H7 (cell line): ENCODE measurements around the gene ORM1. TPM values are rescaled to one million over a fixed set of nuclear protein-coding genes. Genes with fewer than 3 reads are reported as not detected.

Source experiments
- DNase-seq: peaks from one replicate; pipeline ENCODE4 v3.0.0; 2012
- H3K27me3 ChIP-seq: 2 replicates; pipeline ENCODE4 v1.6.0; 2011; ENCODE audit warnings: mild to moderate bottlenecking, low read length; ENCODE audit not compliant: control insufficient read depth, insufficient read depth
- H3K36me3 ChIP-seq: replicated peaks from 2 replicates; pipeline ENCODE4 v1.5.1; 2011; ENCODE audit warnings: low read length; ENCODE audit not compliant: control insufficient read depth, insufficient read depth
- H3K4me3 ChIP-seq: 2 replicates; pipeline ENCODE4 v1.5.1; 2011; ENCODE audit warnings: low read depth, mild to moderate bottlenecking, control low read depth, low read length, moderate library complexity; ENCODE audit not compliant: insufficient read depth
- total RNA-seq: library from RNA; depleted of rRNA; stranded (reverse); fragments of >200 nt; shearing (Covaris generic); gene quantifications from 2 replicates; pipeline ENCODE4 v1.2.3, GENCODE V29; 2014

ORM1 gene
- total RNA-seq, 1 experiment from 2014 or later = not detected

DNA sequence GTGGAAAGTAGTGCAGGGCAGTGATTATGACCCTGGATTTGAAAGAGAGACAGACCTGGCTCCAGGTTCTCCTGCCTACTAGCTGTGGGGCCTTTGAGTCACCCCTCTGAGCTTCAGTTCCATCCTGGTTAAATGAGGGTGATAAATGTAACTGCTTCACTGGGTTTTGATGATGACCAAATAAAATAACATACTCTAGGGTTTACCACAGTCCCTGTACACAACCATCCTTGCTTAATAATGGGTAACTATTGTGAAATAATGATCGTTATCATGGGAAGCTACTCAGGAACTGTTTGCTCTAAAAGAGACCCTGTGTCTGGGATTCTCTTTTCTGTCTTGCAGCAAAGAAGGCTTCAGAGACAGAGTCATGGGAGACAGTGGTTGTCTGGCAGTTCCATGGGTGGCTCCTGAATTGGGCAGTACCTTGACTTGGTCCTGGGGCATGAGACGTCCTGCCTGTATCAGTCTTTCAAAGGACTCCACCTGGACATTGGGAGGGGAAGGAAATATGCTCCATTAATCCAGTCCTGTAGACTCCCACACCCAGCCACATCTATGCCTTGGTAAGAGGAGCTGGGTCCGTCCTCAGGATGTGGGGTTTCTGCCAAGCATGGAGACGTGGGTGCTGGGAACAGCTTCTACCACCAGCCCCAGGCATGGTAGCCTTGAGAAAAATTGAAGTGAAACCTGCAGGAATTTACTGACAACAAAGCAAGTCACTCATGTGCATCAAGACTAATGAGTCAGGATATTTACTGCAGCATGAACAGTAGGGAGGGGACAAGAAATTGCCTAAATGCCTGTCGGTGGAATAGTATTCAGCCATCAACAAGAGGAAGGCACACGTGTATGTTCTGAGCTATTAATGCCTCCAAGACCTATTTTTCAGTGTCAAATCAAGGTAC lies 41.5 kb downstream of the ORM1 start:
- Histone ChIP-seq H3K36me3 (peaks cover 12% of the 10 kb centered on the region), H3K4me3 (no peak overlapping the region), H3K27me3 (no peaks in the 10 kb centered on the region)
- no peak for DNase-seq

DNA sequence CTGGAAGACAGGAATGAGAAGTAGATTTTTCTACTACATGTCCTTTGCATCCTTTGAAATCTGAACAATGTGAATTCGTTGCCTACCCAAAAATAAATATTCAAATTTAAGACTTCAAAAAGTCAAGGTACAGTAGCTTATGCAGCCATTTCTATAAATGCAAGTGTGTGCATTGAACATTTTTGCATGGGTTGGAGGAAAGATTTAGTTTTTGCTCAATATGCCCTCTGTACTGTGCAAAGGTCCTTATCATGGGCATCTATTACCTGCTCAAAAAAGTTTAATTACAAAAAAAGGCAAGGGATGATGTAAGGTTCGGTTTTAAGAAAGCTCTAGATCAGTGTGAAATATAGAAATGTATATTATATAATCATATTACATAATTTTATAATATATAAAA lies 42.3 kb downstream of the ORM1 start:
- Histone ChIP-seq H3K27me3 (no peaks in the 10 kb centered on the region), H3K36me3 (peaks cover 11% of the 10 kb centered on the region), H3K4me3 (no peak overlapping the region)
- DNase-seq = no peak

DNA sequence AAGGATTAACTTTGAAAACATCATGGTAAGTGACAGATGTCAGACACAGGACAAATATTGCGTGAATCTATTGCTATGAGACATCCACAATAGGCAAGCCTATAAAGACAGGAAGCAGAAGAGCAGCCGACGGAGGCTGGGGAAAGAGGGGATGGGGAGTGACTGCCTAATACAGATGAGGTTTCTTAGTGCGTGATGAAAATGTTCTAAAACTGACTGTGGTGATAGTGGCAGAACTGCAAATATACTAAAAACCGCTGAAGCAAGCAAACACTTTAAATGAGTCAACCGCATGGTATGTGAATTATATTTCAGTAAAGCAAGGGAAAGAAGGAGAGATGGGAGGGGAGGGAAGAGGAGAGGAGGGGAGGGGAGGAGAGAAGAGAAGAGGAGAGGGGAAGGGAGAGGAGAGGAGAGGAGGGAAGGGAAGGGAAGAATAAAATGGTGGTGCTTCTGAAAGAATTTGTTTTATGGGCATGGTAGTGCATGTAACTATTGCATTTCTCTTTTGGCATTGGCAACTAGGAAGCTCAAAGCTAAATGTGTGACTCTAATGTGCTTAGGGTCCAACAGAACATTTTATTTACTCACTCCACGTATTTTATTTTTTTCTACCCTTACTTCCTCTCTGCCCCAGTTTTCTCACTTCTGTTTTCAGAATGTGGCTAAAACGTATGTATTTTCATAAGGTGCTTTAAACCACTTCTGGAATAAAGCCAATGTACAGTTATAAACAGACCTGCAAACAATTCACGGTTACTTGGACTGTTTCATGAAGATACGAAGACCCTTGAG lies 43.6 kb downstream of the ORM1 start:
- Histone ChIP-seq H3K4me3 (no peak overlapping the region), H3K36me3 (peaks cover 10% of the 10 kb centered on the region), H3K27me3 (no peaks in the 10 kb centered on the region)
- no peak for DNase-seq

DNA sequence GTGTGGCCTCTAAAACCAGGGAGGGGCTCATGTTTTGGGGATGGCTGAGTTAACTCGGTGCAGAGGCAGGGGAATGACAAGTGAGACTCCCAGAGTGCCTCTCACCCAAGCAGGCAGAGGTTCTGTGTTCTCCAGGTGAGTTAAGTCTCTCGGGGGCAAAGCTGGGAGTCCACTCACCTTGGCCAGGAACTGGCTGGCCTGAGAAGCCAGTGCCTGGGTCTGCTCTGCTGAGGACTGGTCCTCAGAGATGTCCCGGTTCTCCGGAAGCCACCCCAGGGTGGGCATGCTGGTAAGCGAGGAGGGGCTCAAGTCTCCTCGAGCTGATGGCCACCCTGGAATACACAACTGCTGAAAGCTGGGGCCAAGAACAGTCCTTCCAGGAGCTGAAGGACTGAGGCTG lies 44.5 kb downstream of the ORM1 start:
- H3K36me3 ChIP-seq = peaks cover 8% of the 10 kb centered on the region
- H3K4me3 ChIP-seq = no peak overlapping the region
- no peaks in the 10 kb centered on the region for H3K27me3 ChIP-seq
- no peak for DNase-seq

DNA sequence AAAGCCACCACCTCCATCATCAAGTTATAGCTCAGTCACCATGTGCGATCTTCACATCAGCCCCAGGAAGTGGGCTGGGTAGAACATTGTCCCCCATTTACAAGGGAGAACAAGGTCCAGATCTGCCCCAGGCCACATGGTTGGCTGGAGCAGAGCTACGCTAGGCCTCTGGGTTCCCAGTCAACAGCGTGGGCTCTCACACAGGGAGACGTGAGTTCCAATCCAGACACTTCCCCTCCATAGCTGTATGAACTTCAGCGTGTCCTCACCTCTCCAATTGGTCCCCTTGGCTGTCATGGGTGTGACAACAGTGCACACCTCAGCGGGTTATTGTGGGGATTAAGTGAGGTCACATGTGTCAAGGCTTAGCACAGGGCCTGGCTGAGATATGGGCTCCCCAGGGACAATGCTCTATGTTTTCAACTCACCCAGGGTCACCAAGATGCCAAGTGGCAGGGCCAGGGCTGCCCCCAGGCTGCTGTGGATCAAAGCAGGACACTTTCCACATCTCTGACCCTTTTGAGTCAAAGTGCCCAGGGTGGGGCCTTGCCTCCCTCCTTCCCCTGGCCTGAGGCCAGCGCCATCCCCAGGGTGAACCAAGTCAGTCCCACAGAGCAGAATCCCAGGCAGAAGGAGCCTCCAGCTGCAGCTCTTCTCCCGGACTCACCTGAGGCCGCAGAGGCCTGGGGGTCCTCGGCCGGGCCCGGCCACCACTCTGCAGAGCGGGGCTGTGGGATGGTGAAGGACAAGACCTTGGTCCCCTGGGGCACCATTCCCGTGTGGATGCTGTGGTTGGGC lies 45.1 kb downstream of the ORM1 start:
- Histone ChIP-seq H3K4me3 (no peak overlapping the region), H3K36me3 (peaks cover 8% of the 10 kb centered on the region), H3K27me3 (no peaks in the 10 kb centered on the region)
- no peak for DNase-seq

DNA sequence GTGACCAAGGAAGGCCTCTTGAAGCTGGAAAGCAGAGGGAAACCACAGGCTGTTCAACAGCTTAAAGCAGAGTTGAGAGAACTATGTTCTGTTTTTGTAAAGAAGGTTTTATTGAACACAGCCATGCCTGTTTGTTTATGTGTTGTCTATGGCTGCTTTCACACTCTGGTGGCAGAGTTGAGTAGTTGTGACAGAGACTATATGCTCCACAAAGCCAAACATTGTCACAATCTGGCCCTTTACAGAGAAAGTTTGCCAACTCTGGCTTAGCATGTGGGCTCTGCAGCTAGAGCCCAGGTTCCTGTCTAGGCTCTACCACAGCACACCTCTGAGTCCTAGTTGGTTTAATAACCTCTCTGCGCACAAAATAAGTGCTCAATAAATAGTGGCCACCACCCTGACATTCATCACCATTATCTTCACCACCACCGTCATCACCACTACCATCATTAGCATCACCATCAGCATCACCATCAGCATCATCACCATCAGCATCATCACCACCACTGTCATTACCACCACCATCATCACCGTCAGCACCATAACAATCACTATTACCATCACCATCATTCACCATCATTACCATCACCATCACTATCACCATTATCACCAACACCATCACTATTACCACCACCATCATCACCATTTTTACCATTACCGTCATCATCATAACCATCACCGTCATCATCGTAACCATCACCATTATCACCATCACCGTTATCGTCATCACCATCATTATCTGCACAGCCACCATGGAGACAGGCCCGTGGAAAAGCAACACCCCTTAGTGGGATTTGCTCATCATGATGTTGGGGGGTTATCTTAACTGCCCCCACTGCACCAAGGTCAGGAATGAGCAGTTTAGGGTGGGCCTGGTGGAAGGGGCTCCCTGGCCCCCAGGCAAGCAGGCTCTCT lies 46.6 kb downstream of the ORM1 start:
- H3K4me3 ChIP-seq = no peak overlapping the region
- peaks cover 7% of the 10 kb centered on the region for H3K36me3 ChIP-seq
- H3K27me3 ChIP-seq = no peaks in the 10 kb centered on the region
- no peak for DNase-seq

DNA sequence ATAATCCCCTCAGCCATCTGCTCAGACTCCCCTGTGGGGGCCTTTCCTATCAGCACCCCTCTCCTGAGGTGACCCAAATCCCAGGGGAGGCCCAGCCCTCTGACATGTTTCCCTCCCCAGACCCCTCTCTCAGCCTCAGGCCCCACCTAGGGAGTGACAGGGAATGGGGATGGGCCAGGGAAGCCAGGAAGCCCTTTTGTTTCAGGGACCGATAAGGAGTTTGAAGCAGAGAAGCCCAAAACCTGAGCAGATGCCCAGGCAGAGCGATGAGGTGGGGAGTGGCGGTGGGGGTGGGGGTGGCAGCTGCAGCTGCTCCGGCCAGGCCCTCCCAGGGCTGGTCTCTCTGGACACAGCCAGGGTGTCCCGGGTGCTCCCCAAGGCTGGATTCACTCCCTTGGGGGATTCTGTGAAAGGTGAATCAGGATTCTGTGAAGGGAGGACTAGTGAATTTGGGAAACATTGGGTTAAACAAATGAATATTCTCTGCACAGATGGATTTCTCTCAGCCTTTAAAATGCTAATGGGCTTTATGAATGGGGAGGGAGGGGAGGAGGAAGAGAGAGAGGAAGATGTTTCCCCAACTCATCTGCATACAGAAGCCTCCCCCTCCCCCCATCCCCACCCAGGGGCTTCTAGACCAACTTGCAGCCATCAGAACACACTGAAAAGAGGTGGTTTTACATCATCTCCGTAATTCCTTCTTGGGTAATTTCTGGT lies 47.5 kb downstream of the ORM1 start:
- no peaks in the 10 kb centered on the region for H3K27me3 ChIP-seq
- no peak overlapping the region for H3K4me3 ChIP-seq
- H3K36me3 ChIP-seq = peaks cover 6% of the 10 kb centered on the region
- DNase-seq = peak; percentile 90

DNA sequence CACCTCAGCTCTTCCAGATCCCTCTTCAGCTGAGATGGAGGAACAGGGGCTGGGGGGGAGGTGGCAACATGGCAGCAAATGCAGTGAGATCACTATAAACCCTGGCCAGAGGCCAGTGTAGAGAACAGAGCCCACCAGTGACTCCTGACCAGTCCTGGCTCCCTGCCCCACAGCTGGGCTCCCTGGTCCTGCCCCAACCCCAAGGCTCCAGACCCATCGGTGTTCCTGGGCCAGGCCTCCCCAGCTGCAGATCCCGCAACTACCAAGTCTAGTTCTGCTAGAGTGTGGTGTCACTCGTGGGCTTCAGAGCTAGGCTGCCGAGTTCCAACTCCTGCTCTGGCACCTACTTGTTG lies 48.0 kb downstream of the ORM1 start:
- Histone ChIP-seq H3K27me3 (no peaks in the 10 kb centered on the region), H3K36me3 (peaks cover 6% of the 10 kb centered on the region), H3K4me3 (no peak overlapping the region)
- no peak for DNase-seq

DNA sequence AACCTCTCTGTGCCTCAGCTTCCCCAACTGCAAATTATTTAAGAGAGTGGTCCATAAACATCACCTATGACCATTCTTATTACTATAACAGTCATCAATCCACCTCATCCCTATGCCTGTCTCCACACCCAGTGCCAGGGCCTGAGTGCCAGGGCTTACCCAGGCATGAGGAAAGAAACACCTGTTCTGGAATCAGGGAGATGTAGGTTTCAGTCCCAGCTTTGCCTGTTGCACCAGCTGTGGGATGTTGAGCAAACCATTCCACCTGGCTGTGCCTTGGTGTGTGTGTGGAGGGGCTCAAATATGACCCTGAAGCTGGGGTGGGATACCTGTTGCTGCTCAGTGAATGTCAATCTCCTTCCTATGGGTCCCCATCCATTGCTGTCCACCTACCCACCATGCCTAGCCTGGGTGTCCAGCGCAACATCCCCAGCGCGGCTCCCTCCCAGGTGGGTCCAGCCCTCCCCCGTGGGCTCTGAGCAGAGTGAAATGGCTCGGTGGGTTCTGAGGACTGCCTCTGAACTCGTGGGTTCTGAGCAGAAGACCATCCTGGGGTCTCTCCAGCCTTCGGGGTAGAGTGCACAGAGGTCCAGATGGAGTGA lies 48.5 kb downstream of the ORM1 start:
- Histone ChIP-seq H3K27me3 (no peaks in the 10 kb centered on the region), H3K4me3 (no peak overlapping the region), H3K36me3 (peaks cover 6% of the 10 kb centered on the region)
- DNase-seq = no peak

DNA sequence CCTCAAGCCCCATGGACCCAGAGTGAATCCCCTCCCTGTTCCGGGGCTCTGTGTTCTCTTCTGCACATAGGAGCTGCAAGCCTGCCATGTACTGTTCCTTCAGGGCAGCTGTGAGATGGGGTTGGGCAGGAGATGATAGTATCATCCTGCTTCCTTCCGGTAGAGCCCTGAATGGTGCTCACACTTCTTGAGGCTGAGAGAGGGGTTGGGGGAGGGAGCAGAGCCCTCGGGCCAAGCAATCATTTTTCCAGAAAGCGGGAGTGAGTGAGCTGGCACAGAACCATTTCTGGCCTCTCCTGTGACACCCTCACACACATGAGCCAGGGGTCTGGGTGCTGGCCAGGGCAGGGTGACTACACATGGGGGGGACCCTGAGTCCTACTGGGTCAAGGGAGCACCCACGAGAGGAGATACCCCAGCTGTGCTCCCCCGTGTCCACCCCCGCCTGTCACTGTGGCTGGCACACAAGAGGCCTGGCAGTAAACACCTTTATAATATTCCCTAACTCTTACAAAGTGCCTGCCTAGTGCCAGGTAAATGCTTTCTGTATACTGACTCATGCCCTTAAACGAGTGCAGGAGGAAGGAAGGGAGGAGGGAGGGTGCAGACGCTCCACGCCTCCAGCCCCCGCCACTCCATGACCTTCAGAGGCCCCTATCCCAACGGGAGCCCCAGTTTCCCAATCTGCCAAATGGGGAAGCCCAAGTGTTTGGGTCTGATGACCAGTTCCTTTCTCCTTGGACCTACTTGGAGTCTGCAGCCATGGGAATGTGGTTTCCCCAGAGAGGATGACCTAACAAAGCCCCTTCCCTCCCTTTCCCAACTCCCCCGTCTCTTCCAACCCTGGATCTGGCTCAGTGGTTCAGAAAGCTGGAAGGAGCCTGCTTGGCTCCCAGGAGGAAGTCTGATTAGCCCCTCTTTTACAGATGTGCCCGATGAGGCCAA lies 49.3 kb downstream of the ORM1 start:
- Histone ChIP-seq H3K4me3 (no peak overlapping the region), H3K36me3 (peaks cover 4% of the 10 kb centered on the region), H3K27me3 (no peaks in the 10 kb centered on the region)
- DNase-seq = peak; percentile 65

DNA sequence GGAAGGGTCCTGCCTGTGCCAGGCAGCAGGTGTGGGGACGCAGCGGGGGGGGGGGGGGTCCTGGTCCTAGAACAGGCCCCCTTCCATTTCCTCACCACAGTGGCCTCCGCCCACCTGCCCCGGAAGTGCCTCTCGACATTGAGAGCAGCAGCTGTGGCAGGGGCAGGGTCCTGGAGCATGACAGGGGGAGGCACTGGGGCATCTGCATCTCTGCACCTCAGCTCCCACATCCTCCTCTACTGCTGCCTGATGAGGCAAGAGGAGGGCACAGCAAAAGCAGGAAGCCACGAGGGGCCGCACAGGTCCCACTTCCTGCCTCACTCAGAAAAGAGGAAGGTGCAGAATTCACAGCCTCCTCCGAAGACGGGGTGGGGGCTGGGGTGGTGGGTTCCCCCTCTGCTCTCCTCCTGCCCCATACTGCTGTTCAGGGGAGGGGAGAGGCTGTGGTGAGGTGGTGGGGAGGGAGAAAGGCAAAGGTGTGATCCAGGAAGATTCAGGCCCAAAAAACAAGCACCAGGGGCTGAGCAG lies 50.1 kb downstream of the ORM1 start:
- Histone ChIP-seq H3K36me3 (peaks cover under 1% of the 10 kb centered on the region), H3K4me3 (no peak overlapping the region), H3K27me3 (no peaks in the 10 kb centered on the region)
- no peak for DNase-seq
